Gastroesophageal sphincter (tissue), 4 donors: ENCODE measurements around the gene NBPF6. TPM values are rescaled to one million over a fixed set of nuclear protein-coding genes. Genes with fewer than 3 reads are reported as not detected.
"Not testable (repeated sequence)": the region's sequence is repeated elsewhere in the genome, so short reads cannot be mapped to it uniquely, and the experiment has no call there.

Experiments
- ATAC-seq: fragments of 150-250 bp; one replicate; pipeline ENCODE4 v1.9.1; 2016; ENCODE audit warnings: mild to moderate bottlenecking, moderate library complexity
- H3K27ac ChIP-seq, 4 donors: fragments of 200-600 bp; sonication (generic) in 3 of 4; 1 replicate in 3 of 4; 2 replicates in 1 of 4; pipeline ENCODE4 v1.5.1; 2016 to 2019
- H3K27me3 ChIP-seq: fragments of 200-600 bp; sonication (generic); one replicate; pipeline ENCODE4 v1.5.1; 2019
- H3K36me3 ChIP-seq, 2 donors: fragments of 200-600 bp; sonication (generic); one replicate each; pipeline ENCODE4 v1.5.1; 2019; ENCODE audit warnings: control low read depth in 1 of 2
- H3K4me1 ChIP-seq, 3 donors: fragments of 200-600 bp; sonication (generic); 1 replicate in 2 of 3; 2 replicates in 1 of 3; pipeline ENCODE4 v1.5.1; 2016 to 2019; ENCODE audit warnings: control low read depth in 2 of 3
- H3K4me3 ChIP-seq, 2 donors: fragments of 200-600 bp; sonication (generic); one replicate each; pipeline ENCODE4 v1.5.1; 2019; ENCODE audit warnings: mild to moderate bottlenecking in 1 of 2, moderate library complexity in 1 of 2
- H3K9me3 ChIP-seq, 3 donors: fragments of 200-600 bp; sonication (generic); one replicate each; pipeline ENCODE4 v1.5.1; 2017 to 2019; ENCODE audit warnings: control low read depth in 2 of 3
- WGBS, 2 donors: methylation state at CpG; one replicate each; pipeline ENCODE4 v1.1.5; 2018; ENCODE audit warnings: low coverage in 1 of 2; 5-methylcytosine and 5-hydroxymethylcytosine counted together
- total RNA-seq, 4 donors: library from RNA; depleted of rRNA; stranded (reverse); fragments of >200 nt; gene quantifications; one replicate each; pipeline ENCODE4 v1.1.0, GENCODE V29; 2016

The NBPF6 gene, protein sequence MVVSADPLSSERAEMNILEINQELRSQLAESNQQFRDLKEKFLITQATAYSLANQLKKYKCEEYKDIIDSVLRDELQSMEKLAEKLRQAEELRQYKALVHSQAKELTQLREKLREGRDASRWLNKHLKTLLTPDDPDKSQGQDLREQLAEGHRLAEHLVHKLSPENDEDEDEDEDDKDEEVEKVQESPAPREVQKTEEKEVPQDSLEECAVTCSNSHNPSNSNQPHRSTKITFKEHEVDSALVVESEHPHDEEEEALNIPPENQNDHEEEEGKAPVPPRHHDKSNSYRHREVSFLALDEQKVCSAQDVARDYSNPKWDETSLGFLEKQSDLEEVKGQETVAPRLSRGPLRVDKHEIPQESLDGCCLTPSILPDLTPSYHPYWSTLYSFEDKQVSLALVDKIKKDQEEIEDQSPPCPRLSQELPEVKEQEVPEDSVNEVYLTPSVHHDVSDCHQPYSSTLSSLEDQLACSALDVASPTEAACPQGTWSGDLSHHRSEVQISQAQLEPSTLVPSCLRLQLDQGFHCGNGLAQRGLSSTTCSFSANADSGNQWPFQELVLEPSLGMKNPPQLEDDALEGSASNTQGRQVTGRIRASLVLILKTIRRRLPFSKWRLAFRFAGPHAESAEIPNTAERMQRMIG
- total RNA-seq: not detected

DNA sequence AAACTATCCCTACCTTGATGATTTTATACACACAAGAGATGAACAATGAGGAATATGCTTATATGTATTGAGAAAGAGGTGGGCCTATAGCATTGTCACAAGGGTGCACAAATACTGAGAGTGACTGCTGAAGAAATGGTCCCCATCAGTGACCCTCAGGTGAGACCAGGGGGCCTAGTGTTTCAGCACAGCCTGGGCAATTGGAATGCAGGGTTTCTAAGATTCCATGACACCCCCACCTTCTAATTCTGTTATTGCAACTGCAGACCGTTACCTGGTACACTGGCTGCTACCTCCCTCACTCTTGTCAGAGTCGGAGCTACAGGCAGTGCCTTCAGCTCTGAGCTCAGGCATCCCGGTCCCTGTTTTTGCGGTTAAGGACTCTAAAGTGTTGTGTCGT lies at the start of gene NBPF6:
TSS of gene NBPF6 (plus strand) at position 301 of the 400 bp plus-strand sequence. CDS start 259 bp downstream, outside the sequence.
- not testable (repeated sequence) for H3K4me3 ChIP-seq, H3K27ac ChIP-seq, H3K36me3 ChIP-seq, ATAC-seq, H3K27me3 ChIP-seq, H3K4me1 ChIP-seq, H3K9me3 ChIP-seq
- no CpG with 5 or more reads among the region's 5 CpGs for WGBS, 2 donors

DNA sequence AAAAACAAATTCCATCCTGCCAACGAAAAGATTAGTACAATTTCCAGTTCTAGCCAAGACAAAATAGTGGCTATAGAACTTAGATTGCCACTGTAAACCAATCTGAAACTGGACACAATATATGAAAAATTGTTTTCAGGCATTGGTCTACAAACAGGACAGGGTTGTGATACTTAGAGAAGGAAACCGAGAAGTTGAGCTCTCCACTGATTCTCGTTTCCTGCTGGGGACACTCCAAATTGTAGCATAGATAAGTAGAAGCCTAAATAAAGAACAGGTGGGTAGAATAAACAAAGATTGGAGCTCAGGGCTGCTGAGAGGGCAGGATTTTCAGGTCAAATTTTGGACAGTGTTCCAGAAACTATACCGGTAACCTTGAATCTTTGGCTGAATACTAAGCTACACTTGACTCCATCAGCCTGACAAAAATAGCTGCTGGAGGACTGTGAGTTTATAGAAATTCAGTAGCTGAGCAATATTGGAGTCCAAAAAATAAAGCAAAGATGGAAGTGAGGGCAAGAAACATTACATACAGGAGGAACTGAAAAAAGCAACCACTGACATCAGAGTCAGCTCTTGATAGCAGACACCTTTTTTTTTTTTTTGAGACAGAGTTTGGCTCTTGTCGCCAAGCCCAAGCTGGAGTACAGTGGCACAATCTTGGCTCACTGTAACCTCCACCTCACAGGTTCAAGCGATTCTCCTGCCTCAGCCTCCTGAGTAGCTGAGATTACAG lies 38.9 kb upstream of the NBPF6 start:
- H3K36me3 ChIP-seq, ATAC-seq: not testable (repeated sequence)
- WGBS, 2 donors: no CpG with 5 or more reads among the region's 6 CpGs

DNA sequence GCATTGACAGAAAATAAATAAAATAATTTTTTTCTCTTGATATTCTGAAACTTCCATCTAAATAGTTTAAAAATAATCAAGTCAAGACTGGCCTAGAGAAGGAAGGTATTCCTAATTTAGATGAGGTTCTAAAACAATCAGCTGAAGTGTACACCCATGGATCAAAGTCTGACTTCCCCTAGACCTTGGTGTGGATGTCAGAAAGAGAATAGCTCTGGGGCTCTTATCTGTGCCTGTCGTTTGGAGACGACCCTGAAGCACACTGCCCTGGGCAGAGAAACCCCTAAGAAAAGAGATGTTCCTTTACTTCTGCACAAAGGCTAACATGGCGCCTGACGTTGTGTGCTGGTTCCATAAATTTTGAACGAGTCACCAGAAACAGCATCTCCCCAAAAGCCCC lies 30.0 kb upstream of the NBPF6 start:
- H3K27me3 ChIP-seq, H3K36me3 ChIP-seq, H3K4me3 ChIP-seq, H3K27ac ChIP-seq, ATAC-seq, H3K9me3 ChIP-seq, H3K4me1 ChIP-seq: not testable (repeated sequence)
- no CpG with 5 or more reads among the region's 5 CpGs for WGBS, 2 donors

More for the DNA sequence above, 38.9 kb upstream of the NBPF6 start:
- H3K4me1 ChIP-seq, H3K27ac ChIP-seq, H3K27me3 ChIP-seq, H3K9me3 ChIP-seq, H3K4me3 ChIP-seq: not testable (repeated sequence)

DNA sequence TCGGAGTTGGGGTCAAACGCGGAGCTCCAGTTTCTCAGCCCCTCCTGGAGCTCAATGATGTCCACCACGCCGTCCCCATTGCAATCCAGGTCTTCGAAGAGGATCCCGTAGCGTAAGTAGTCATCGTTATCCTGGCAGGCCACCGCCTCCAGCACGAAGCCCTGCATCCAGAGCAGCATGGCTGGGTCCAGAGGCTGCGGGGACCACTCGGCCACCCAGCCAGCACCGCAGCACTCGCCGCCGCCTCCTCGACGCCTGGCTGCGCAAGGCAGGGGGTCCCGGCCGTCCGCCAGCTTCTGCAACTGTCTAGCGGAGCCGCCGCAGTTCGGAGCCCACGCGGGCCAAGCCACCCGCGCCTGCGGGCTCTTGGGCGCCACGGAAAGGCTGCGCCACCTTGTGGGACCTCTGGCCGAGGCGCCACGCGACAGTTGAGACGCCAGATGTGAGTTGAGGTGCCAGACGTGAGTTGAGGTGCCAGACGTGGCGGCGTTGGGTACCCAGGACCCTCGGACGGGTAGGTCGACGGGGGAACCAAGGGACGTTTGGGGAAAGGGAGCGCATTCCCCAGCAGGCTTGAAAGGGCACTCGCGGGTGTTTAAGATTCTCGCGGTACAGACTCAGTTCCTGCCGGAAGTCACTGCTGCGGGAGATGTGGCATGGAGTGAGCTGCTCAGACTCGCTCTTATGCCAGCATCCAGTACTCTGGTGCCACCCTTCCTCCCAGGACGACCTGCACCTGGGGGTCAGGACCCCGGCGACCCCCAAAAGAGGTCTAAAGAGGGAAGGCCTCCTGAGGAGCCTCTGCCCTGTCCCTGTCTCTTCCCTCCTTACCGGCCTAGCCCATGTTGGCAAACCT lies 28.9 kb upstream of the NBPF6 start:
- not testable (repeated sequence) for H3K9me3 ChIP-seq, H3K36me3 ChIP-seq, H3K27ac ChIP-seq, H3K4me3 ChIP-seq, H3K4me1 ChIP-seq, ATAC-seq, H3K27me3 ChIP-seq
- no CpG with 5 or more reads among the region's 61 CpGs for WGBS, 2 donors

DNA sequence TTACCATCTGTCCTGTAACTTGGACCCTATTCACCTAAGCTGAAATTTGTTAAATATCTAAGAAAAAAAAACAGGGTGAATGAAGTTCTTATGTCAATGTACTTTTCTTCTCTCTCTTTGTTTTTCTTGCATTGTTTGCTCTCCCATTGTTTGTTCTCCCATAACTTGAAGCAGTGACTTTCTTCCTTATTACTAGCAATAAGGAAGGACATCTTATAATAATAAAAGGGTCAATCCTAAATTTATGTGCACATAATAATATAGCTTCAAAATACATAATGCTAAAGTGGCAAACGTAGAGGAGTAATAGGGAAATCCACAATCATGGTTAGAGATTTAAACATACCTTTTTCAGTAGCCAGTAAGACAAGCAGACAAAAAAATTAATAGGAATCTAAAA lies 23.3 kb upstream of the NBPF6 start:
- H3K27me3 ChIP-seq, H3K36me3 ChIP-seq, ATAC-seq, H3K27ac ChIP-seq, H3K4me1 ChIP-seq, H3K4me3 ChIP-seq, H3K9me3 ChIP-seq: not testable (repeated sequence)
- no CpG with 5 or more reads among the region's 1 CpG for WGBS, 2 donors

DNA sequence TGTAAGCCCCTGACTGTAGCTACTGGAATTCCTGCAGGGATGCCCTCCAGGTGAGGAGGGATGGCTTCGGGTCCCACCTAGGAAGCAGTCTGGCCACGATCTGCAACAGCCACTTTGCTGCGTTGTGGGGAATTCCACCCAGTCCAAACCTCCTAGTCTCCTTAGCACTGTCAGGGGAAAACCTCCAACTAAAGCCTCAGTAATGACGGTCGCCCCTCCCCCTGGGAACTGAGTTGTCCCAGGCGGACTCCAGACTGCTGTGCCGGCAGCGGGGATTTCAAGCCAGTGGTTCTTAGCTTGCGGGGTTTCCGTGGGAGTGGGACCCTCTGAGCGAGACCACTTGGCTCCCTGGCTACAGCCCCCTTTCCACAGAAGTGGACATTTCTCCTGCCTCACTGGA lies 18.1 kb upstream of the NBPF6 start:
- not testable (repeated sequence) for H3K4me1 ChIP-seq, ATAC-seq, H3K36me3 ChIP-seq, H3K27me3 ChIP-seq, H3K27ac ChIP-seq, H3K4me3 ChIP-seq, H3K9me3 ChIP-seq
- no CpG with 5 or more reads among the region's 11 CpGs for WGBS, 2 donors

DNA sequence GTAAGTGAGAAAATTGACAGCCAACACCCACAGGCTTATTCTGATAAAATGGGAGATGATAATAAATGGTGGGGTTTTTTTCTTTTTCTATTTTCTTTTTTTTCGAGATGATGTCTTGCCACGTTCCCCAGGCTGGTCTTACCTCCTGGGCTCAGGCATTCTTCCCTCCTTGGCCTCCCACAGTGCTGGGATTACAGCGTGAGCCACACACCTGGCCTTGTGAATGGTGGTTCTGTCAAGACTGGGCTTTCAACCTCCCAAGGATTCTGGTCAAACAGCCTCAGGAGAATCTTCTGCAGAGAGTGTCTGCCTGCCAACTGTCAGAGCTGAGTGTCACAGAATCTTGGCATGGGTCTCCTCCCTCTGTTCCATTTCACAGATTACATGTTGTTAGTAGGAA lies 16.7 kb upstream of the NBPF6 start:
- ATAC-seq: not testable (repeated sequence)

DNA sequence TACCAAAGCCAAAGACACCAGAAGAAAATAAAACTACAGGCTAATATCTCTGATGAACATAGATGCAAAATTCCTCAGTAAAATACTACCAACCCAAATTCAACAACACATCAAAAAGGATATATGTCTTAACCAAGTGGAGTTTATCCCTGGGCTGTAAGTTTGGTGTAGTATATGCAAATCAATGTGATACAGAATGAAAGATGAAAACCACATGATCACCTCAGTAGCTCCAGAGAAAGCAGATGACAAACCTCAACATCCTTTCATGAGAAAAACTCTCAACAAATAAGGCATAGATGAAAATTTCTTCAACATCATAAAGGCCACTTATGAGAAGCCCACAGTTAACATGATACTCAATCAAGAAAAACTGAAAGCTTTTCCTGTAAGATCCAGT lies 11.6 kb upstream of the NBPF6 start:
- not testable (repeated sequence) for H3K9me3 ChIP-seq, H3K4me1 ChIP-seq, H3K4me3 ChIP-seq, H3K27me3 ChIP-seq, H3K36me3 ChIP-seq, ATAC-seq, H3K27ac ChIP-seq

More for the DNA sequence above, 16.7 kb upstream of the NBPF6 start:
- H3K27me3 ChIP-seq, H3K9me3 ChIP-seq, H3K4me1 ChIP-seq, H3K4me3 ChIP-seq, H3K27ac ChIP-seq, H3K36me3 ChIP-seq: not testable (repeated sequence)
- WGBS, 2 donors: no CpG with 5 or more reads among the region's 3 CpGs

DNA sequence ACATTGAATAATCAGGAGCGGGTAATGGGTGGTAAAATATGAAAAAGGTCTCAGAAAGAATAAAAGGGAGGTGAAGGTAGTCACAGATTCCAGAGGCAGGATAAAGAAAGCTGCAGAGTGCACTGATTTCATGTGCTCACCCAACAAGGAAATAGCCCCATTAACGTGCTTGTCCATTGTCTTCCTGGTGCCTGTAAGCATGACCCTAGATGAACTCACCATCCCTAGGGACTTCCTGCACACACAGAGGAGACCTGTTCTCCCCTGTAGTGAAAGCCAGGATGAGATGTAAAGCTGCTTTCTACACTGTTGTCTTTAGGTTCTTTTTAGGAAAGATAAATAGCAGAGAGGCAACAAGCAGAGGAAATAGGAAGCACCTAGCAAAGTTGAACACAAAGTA lies 4.4 kb downstream of the NBPF6 start:
- H3K4me1 ChIP-seq, H3K27me3 ChIP-seq, ATAC-seq, H3K4me3 ChIP-seq, H3K9me3 ChIP-seq, H3K27ac ChIP-seq, H3K36me3 ChIP-seq: not testable (repeated sequence)
- WGBS, 2 donors: no CpG with 5 or more reads among the region's 2 CpGs

DNA sequence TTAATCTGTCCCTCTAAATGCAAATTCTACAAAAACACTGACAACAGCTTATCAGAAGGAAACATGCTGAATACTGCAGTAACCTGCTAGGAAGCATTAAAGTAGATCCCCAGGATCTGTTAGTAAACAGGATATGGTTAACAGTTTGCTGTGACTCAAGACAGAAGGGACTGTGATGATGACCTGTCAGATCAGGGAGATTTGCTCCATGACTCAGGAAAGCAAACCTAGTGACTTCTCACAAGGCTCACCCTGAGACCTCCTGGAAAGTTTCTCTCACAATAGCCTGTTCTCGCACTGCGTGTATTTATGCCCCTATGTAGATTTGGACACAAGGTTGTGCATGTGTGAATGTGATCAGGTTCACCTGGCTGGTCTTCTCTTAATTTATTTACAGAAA lies 8.5 kb downstream of the NBPF6 start:
- H3K36me3 ChIP-seq, ATAC-seq, H3K27me3 ChIP-seq, H3K4me3 ChIP-seq, H3K4me1 ChIP-seq, H3K9me3 ChIP-seq, H3K27ac ChIP-seq: not testable (repeated sequence)
- no CpG with 5 or more reads among the region's 2 CpGs for WGBS, 2 donors

DNA sequence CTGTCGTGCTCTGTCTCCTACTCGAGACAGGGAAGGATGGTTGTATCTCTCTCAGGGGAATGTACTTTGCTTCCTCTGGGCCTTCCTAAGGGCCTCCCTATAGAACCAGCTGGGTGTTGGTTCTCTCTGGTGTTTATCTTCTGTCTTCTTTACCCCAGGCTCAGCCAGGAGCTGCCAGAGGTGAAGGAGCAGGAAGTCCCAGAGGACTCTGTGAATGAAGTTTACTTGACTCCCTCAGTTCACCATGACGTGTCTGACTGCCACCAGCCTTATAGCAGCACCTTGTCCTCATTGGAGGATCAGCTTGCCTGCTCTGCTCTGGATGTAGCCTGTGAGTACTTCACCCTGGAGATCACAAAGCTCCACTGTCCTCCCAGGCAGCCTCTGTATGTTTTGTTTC lies 11.6 kb downstream of the NBPF6 start:
- not testable (repeated sequence) for H3K4me3 ChIP-seq, H3K27ac ChIP-seq, H3K4me1 ChIP-seq, H3K36me3 ChIP-seq, H3K9me3 ChIP-seq, ATAC-seq, H3K27me3 ChIP-seq
- no CpG with 5 or more reads among the region's 3 CpGs for WGBS, 2 donors

DNA sequence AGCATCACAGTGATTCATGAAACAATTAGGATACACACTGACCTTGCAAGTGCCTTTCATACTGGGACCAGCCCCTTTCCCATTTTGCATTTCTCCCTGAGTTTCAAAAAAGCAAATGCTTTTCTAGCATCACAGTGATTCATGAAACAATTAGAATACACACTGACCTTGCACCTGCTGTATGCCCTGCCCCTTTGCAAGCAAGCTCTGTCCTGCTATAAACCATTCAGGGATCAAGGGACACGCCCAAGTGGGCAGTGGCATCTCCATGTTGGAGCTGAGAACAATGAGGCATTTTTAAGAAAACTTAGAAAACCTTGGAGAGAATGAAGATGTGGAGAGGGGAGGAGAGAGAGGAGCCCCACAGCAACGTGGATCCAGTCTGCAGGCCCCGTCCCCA lies 13.8 kb downstream of the NBPF6 start:
- H3K4me3 ChIP-seq, ATAC-seq: not testable (repeated sequence)
- no CpG with 5 or more reads among the region's 3 CpGs for WGBS, 2 donors

DNA sequence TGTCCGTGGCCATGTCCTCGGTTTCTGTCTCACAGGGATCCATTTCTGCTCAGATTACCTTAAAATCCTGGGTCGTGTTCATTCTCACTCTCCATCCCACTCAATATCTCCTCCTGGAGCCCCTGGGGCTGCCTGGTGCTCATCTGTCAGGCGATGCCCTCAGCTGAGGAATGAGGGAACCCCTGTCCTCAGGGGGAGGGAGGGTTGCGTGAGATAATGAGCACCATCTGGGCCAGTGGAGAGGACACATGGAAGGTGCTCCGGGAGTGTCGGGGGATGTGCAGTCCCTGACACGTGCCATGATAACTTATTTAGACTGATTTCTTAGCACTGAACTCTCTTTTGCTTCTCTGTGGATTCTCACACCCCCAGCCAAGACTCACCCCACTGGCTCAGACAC lies 16.0 kb downstream of the NBPF6 start:
- H3K4me3 ChIP-seq, H3K4me1 ChIP-seq: not testable (repeated sequence)
- WGBS, 2 donors: no CpG with 5 or more reads among the region's 8 CpGs

More for the DNA sequence above, 13.8 kb downstream of the NBPF6 start:
- H3K27ac ChIP-seq, H3K4me1 ChIP-seq, H3K9me3 ChIP-seq, H3K36me3 ChIP-seq, H3K27me3 ChIP-seq: not testable (repeated sequence)

More for the DNA sequence above, 16.0 kb downstream of the NBPF6 start:
- H3K9me3 ChIP-seq, H3K27me3 ChIP-seq, H3K27ac ChIP-seq, ATAC-seq, H3K36me3 ChIP-seq: not testable (repeated sequence)
